Pancreas (tissue), 10 donors: ENCODE data around the gene GSC2. TPM values are rescaled to one million over a fixed set of nuclear protein-coding genes. Genes with fewer than 3 reads are reported as not detected.
A peak's percentile ranks its signal among the peaks of the same experiment; 100 is the strongest.

Experiments used
- ATAC-seq, 4 donors: fragments of 200-7000 bp; cut with Tn5 transposase; one replicate each; pipeline versions ENCODE4 v1.8.0 to v1.9.1; 2020; ENCODE audit warnings: mild to moderate bottlenecking in 4 of 4, moderate library complexity in 4 of 4
- DNase-seq, 6 donors: peaks; one replicate each; pipeline ENCODE4 v3.0.0-alpha.2; 2020
- FAIRE-seq: peaks from 2 replicates; lab custom pipeline; 2012; peaks lifted over from hg19 to GRCh38; lab: Jason Lieb, UNC
- H3K27ac ChIP-seq, 4 donors: fragments of 200-600 bp; sonication (generic); 1 replicate in 3 of 4; 2 replicates in 1 of 4; pipeline versions ENCODE4 v1.5.0 to v1.8.0; 2020
- H3K27me3 ChIP-seq, 4 donors: fragments of 200-600 bp; one replicate each; pipeline ENCODE4 v1.8.0; 2021
- H3K36me3 ChIP-seq, 3 donors: fragments of 200-600 bp; sonication (generic) in 1 of 3; one replicate each; pipeline versions ENCODE4 v1.5.0 to v1.8.0; 2020 to 2021
- H3K4me1 ChIP-seq, 3 donors: fragments of 200-600 bp; one replicate each; pipeline ENCODE4 v1.8.0; 2021
- H3K4me3 ChIP-seq, 4 donors: fragments of 200-600 bp; sonication (generic) in 2 of 4; one replicate each; pipeline versions ENCODE4 v1.5.0 to v1.8.0; 2020 to 2021
- H3K9me3 ChIP-seq, 4 donors: fragments of 200-600 bp; one replicate each; pipeline ENCODE4 v1.8.0; 2021
- CTCF ChIP-seq, 4 donors: fragments of 200-600 bp; sonication (generic) in 3 of 4; IDR thresholded peaks; one replicate each; pipeline versions ENCODE4 v1.5.0 to v1.8.0; 2021; ENCODE audit warnings: antibody characterized with exemption in 4 of 4
- WGBS, 2 donors: extraction: QIAGEN DNeasy Blood & Tissue Kit; methylation state at CpG; one replicate each; pipeline ENCODE4 v1.1.7; 2013; 5-methylcytosine and 5-hydroxymethylcytosine counted together
- intact Hi-C, 3 donors: fragments of 100-400 bp; cut with DNase I; formaldehyde crosslinking; loops; one replicate each; pipeline versions ENCODE4 v1.11.1 to v1.14.2; 2022
- polyA plus RNA-seq, 2 donors: library from polyadenylated mRNA; stranded (reverse); fragments of 200-250 nt; gene quantifications; one replicate each; pipeline ENCODE4 v1.2.3, GENCODE V29; 2013
- total RNA-seq, 6 donors: library from RNA; stranded (reverse); fragmentation: NEBNext Ultra II Directional in 4 of 6; extraction: Animal tissue kit (Norgen Biotek cat#: 25700) in 4 of 6; gene quantifications; one replicate each; pipeline versions ENCODE4 v1.2.1 to v1.2.4, GENCODE V29; 2021 to 2023
- donor health status: healthy with polysubstance abuse.
- donor health status: DM: no; HTN: no; CAD: no; lungs with moderate emphysema.
- donor health status: DM: no; HTN: no; CAD: no.
- donor health status: control.
- donor health status: control.
- donor health status: Bipolar disorder and iron deficiency.
- donor health status: DM: yes; HTN: yes; CAD: no.
- donor health status: DM: no; HTN: no; CAD: no.
- donor health status: DM: no; HTN: no; CAD: no.
- donor health status: DM: yes; HTN: yes; CAD: no.

GSC2 gene
- total and polyA plus RNA-seq, 8 donors: not detected

GRCh38 chr22:19105456-19105855, 44.6 kb downstream of the GSC2 start:
- H3K4me3 ChIP-seq: no peak overlapping the region
- intact Hi-C loops: no loop called here
- FAIRE-seq (no peak), DNase-seq (peak in 1 of 6 donors; percentile 54), ATAC-seq (no peak)
- no peaks in the 10 kb centered on the region for H3K27me3 ChIP-seq
- no peaks in the 10 kb centered on the region for H3K36me3 ChIP-seq
- WGBS, 2 donors: 73 to 97% methylated on average over 8 of the region's 8 CpGs
- peak overlapping the region; percentile 18 to 72 (median 57) for H3K27ac ChIP-seq
- no peak for TF ChIP-seq CTCF (IDR thresholded peaks at IDR 0.05)
- H3K9me3 ChIP-seq: no peaks in the 10 kb centered on the region
- H3K4me1 ChIP-seq: peaks cover 22 to 42% (median 35%) of the 10 kb centered on the region in 3 donors

- Histone ChIP-seq H3K27ac (peak overlapping the region; percentile 14 to 72 (median 57)), H3K9me3 (no peaks in the 10 kb centered on the region), H3K27me3 (no peaks in the 10 kb centered on the region), H3K4me3 (no peak overlapping the region), H3K36me3 (no peaks in the 10 kb centered on the region), H3K4me1 (peaks cover 18 to 34% (median 29%) of the 10 kb centered on the region in 3 donors)
- intact Hi-C loops: no loop called here
- DNase-seq (peak; percentile 65 to 90 (median 82)), FAIRE-seq (no peak), ATAC-seq (peak; percentile 75 to 87 (median 80))
- TF ChIP-seq CTCF (IDR thresholded peaks at IDR 0.05): no peak
- 37% methylated on average over 5 of the region's 5 CpGs for WGBS, 2 donors
Measured at GRCh38 chr22:19103880-19104821, 45.9 kb downstream of the GSC2 start.

- H3K4me1 ChIP-seq: peaks cover 19 to 37% (median 24%) of the 10 kb centered on the region in 3 donors
- H3K27ac ChIP-seq: peak overlapping the region; percentile 49 to 66 (median 58)
- H3K9me3 ChIP-seq: no peaks in the 10 kb centered on the region
- WGBS, 2 donors: 34 to 41% methylated on average over 4 of the region's 4 CpGs
- no peaks in the 10 kb centered on the region for H3K36me3 ChIP-seq
- no peak for TF ChIP-seq CTCF (IDR thresholded peaks at IDR 0.05)
- ATAC-seq (peak; percentile 81 to 91 (median 84)), FAIRE-seq (no peak), DNase-seq (peak in 4 of 6 donors; percentile 56 to 81 (median 69))
- H3K4me3 ChIP-seq: no peak overlapping the region
- no peaks in the 10 kb centered on the region for H3K27me3 ChIP-seq
- intact Hi-C loops: no loop called here
Measured at GRCh38 chr22:19098157-19098556, 51.9 kb downstream of the GSC2 start.

- Histone ChIP-seq H3K9me3 (no peaks in the 10 kb centered on the region), H3K4me1 (peaks cover 19 to 33% (median 24%) of the 10 kb centered on the region in 3 donors), H3K27me3 (no peaks in the 10 kb centered on the region), H3K36me3 (no peaks in the 10 kb centered on the region), H3K4me3 (no peak overlapping the region), H3K27ac (peak overlapping the region; percentile 49 to 66 (median 58))
- intact Hi-C loops: no loop called here
- peak; percentile 62 to 76 (median 70) for ATAC-seq
- no peak for FAIRE-seq
- 53 to 56% methylated on average over 3 of the region's 3 CpGs for WGBS, 2 donors
- DNase-seq: peak in 3 of 6 donors; percentile 50 to 63 (median 51)
- no peak for TF ChIP-seq CTCF (IDR thresholded peaks at IDR 0.05)
Measured at GRCh38 chr22:19097518-19097917, 52.6 kb downstream of the GSC2 start.

Other genes with a start within 250 kb of the GSC2 start
- gene DGCR6, start 244.0 kb downstream of the GSC2 start, total RNA-seq: 1 to 10 TPM in 4 of 6 donors, under 1 TPM in 2; 0.76 to 4.1 (median 1.7) TPM
- 1 to 10 TPM; 2.2 to 2.6 TPM for gene DGCR6, start 244.0 kb downstream of the GSC2 start, polyA plus RNA-seq
- 1 to 10 TPM in 2 of 6 donors, under 1 TPM in 4; 0.35 to 4.1 (median 0.78) TPM for gene PRODH, start 214.0 kb downstream of the GSC2 start, total RNA-seq
- 1 to 10 TPM in 1 of 2 donors, under 1 TPM in 1; 0.65 to 1.7 TPM for gene PRODH, start 214.0 kb downstream of the GSC2 start, polyA plus RNA-seq
- gene DGCR2, start 27.9 kb downstream of the GSC2 start, total RNA-seq: 10 to 100 TPM; 24.3 to 41.5 (median 34.7) TPM
- gene DGCR2, start 27.9 kb downstream of the GSC2 start, polyA plus RNA-seq: 10 to 100 TPM; 26.7 to 28.7 TPM
- gene TSSK2, start 19.0 kb downstream of the GSC2 start, total RNA-seq: under 1 TPM in 2 of 6 donors, not detected in 4; 0.08 to 0.09 TPM
- under 1 TPM; 0.27 to 0.31 TPM for gene TSSK2, start 19.0 kb downstream of the GSC2 start, polyA plus RNA-seq
- 1 to 10 TPM; 5.4 to 7.3 (median 6.2) TPM for gene ESS2, start 5.6 kb downstream of the GSC2 start, total RNA-seq
- 10 to 100 TPM; 13.3 to 14.6 TPM for gene ESS2, start 5.6 kb downstream of the GSC2 start, polyA plus RNA-seq
- 10 to 100 TPM; 35.0 to 42.7 (median 35.9) TPM for gene SLC25A1, start 28.4 kb upstream of the GSC2 start, total RNA-seq
- 10 to 100 TPM; 29.3 to 43.9 TPM for gene SLC25A1, start 28.4 kb upstream of the GSC2 start, polyA plus RNA-seq
- 1 to 10 TPM; 1.7 to 2.7 (median 2.1) TPM for gene CLTCL1, start 141.4 kb upstream of the GSC2 start, total RNA-seq
- 1 to 10 TPM; 4.2 to 6.4 TPM for gene CLTCL1, start 141.4 kb upstream of the GSC2 start, polyA plus RNA-seq